ENCODE results near the gene OCA2.

GRCh38 chr15:27993544-27993943 lies 105.6 kb downstream of the OCA2 start:
- TF ChIP-seq, protein P1, sequence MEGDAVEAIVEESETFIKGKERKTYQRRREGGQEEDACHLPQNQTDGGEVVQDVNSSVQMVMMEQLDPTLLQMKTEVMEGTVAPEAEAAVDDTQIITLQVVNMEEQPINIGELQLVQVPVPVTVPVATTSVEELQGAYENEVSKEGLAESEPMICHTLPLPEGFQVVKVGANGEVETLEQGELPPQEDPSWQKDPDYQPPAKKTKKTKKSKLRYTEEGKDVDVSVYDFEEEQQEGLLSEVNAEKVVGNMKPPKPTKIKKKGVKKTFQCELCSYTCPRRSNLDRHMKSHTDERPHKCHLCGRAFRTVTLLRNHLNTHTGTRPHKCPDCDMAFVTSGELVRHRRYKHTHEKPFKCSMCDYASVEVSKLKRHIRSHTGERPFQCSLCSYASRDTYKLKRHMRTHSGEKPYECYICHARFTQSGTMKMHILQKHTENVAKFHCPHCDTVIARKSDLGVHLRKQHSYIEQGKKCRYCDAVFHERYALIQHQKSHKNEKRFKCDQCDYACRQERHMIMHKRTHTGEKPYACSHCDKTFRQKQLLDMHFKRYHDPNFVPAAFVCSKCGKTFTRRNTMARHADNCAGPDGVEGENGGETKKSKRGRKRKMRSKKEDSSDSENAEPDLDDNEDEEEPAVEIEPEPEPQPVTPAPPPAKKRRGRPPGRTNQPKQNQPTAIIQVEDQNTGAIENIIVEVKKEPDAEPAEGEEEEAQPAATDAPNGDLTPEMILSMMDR (IDR thresholded peaks at IDR 0.05; ENCODE audit: poor library complexity, severe bottlenecking): no peak
- TF ChIP-seq EZH2 (IDR thresholded peaks at IDR 0.05; ENCODE audit: borderline replicate concordance, insufficient read depth, low read length, poor library complexity, severe bottlenecking) (no peak), SMC3 (conservative IDR thresholded peaks at IDR 0.05; ENCODE audit: poor library complexity) (no peak), TAF1 (IDR thresholded peaks at IDR 0.05; ENCODE audit: low read depth) (no peak), RAD21 (conservative IDR thresholded peaks at IDR 0.05) (no peak), POLR2AphosphoS5 (IDR thresholded peaks at IDR 0.05) (no peak)

All from neural cell (in vitro differentiated cells).